HG02973 (cell line): ENCODE measurements around the gene THUMPD1.
"Not testable (repeated sequence)": the region's sequence is repeated elsewhere in the genome, so short reads cannot be mapped to it uniquely, and the experiment has no call there.

Experiments
- ATAC-seq: cut with Tn5 transposase; IDR thresholded peaks from one replicate; pipeline ENCODE4 v1.9.1; 2021; ENCODE audit warnings: moderate library complexity; ENCODE audit not compliant: unreplicated experiment

THUMPD1 gene

GRCh38 chr16:20741554-20742285, at the start of gene THUMPD1:
TSS of gene THUMPD1 (minus strand) at chr16:20741818. CDS start at chr16:20741739, 79 bp downstream.
- peak; percentile 88 for ATAC-seq

DNA sequence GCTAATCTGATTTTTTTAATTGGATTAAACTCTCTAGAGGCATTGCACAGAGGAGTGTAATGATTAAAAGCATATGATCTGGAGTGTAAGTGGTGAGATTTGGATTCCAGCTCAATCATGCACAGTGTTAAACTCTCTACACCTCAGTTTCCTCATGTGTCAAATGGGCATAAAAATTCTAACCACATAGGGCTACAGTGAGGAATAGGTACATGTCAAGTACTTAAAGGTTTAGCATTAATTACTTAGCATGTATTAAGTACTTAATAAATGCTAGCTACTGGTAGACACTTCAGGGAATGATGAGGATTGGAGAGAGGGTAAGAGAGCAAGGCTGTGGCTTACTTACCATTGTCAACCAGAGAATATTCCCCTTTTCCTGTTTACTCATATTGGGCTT, 47.5 kb upstream of the THUMPD1 start:
- no peak for ATAC-seq

- no peak for ATAC-seq
These were observed 42.6 kb upstream of the THUMPD1 start for GRCh38 chr16:20784204-20784603.

- no peak for ATAC-seq
These were observed 40.9 kb upstream of the THUMPD1 start for GRCh38 chr16:20782470-20782869.

GRCh38 chr16:20781697-20782096, 40.1 kb upstream of the THUMPD1 start:
- no peak for ATAC-seq

DNA sequence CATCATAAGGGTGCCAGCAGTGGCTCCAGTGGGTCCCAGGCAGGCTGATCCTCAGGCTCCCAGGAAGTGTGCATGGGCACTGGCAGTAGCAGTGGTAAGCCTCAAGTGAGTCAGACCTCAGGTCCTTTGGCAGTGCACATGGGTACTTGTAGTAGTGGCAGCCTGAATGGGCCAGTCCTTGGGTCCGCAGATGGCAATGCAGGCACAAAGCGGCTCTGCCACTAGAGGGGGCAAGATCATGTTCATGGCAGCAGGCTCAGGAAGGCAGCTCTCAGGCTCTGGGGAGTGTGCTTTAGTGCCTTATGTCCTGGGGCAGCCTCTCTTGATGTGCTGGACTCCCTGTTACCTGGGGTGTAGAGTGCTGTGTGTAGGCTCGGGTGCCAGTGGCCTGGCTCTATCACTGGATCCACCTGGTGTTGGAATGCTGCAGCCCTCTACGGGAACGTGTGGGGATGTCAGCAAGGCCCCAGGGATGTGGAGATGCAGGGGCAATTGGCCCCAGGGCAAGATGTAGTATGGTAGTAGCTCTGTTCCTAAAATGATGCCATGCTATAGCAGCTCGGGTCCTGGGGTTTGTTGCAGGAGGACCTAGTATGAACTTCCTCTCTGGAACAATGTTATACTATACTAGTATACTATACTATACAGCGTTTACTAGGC, 33.2 kb upstream of the THUMPD1 start:
- ATAC-seq = no peak

- ATAC-seq = no peak
These were observed 32.1 kb upstream of the THUMPD1 start for GRCh38 chr16:20773679-20774078.

GRCh38 chr16:20768818-20769217, 27.2 kb upstream of the THUMPD1 start:
- ATAC-seq = no peak

- no peak for ATAC-seq
These were observed 26.5 kb upstream of the THUMPD1 start for GRCh38 chr16:20768121-20768520.

DNA sequence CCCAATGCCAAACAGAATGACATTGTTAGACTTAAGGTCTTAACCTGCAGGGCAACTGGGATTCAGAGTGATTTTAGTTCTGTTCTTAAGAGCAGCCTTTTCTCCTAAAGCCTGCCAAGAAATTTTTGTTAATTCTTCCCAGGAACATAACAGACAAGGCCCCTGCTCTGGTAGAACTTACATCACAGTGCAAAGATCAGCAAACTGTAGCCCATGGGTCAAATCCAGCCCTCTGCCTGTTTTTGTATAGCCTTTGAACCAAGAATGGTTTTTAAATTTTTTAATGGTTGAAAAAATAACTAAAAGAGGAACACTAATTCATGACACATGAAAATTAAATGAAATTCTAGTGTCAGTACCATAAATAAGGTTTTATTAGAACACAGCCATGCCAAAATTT, 26.0 kb upstream of the THUMPD1 start:
- no peak for ATAC-seq

GRCh38 chr16:20766294-20766693, 24.7 kb upstream of the THUMPD1 start:
- no peak for ATAC-seq

- no peak for ATAC-seq
These were observed 24.1 kb upstream of the THUMPD1 start for GRCh38 chr16:20765732-20766131.

DNA sequence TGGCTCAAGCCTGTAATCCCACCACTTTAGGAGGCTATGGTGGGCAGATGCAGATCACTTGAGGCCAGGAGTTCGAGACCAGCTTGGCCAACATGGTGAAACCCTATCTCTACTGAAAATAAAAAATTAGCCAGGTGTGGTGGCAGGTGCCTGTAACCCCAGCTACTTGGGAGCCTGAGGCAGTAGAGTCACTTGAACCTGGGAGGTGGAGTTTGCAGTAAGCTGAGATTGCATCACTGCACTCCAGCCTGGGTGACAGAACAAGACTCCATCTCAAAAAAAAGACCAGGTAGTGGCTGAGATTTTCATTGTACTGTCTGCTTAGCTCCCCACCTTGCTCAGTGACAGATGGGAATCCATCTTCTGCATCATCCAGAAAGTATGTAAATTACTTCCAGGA, 22.8 kb upstream of the THUMPD1 start:
- ATAC-seq = not testable (repeated sequence)

GRCh38 chr16:20763461-20764232, 22.0 kb upstream of the THUMPD1 start, which contains the start of gene ACSM3:
TSS of gene ACSM3 (plus strand) at chr16:20764014. CDS start at chr16:20770035, 6,021 bp downstream.
- ATAC-seq = peak; percentile 98

GRCh38 chr16:20762404-20763123, 20.9 kb upstream of the THUMPD1 start:
- ATAC-seq = no peak

- no peak for ATAC-seq
These were observed 19.6 kb upstream of the THUMPD1 start for GRCh38 chr16:20761175-20761574.

- ATAC-seq = no peak
These were observed 18.7 kb upstream of the THUMPD1 start for GRCh38 chr16:20760346-20760745.

DNA sequence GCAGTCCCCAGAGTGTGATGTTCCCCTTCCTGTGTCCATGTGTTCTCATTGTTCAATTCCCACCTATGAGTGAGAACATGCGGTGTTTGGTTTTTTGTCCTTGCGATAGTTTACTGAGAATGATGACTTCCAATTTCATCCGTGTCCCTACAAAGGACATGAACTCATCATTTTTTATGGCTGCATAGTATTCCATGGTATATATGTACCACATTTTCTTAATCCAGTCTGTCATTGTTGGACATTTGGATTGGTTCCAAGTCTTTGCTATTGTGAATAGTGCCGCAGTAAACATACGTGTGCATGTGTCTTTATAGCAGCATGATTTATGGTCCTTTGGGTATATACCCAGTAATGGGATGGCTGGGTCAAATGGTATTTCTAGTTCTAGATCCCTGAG, 14.2 kb upstream of the THUMPD1 start:
- not testable (repeated sequence) for ATAC-seq

DNA sequence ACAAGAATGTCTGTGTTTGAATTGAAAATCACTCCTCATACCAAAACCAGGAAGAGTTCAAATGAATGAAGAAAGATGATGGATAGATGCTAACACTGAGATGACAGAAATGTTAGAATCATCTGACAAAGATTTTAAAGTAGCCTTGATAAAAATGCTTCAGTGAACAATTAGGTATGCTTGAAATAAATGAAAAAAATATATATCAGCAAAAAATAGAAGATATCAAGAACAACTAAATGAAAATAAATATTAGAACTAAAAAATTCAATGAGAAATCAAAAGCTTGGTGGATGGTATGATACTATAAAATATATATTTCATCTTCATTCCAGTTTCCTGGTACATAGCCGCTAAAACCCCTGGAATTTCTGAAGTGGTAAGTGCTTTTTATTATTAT, 13.6 kb upstream of the THUMPD1 start:
- ATAC-seq = no peak

DNA sequence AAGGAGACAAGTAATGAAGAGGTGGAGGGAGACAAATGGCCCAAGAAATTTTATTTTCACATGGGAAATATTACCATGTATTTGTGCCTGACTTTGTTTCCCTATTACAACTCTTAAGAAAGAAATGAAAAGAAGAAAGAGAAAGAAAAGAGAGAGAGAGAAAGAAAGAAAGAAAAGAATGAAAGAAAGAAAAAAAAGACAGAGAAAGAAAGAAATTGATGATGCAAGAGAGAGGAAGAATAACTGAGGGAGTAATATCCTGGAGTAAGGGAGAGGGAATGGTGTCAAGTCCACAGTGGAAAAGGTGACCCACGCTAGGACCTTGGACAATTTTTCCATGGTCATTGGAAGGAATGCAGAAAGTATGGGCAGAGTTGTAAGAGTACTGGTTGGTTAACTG, 12.1 kb upstream of the THUMPD1 start:
- no peak for ATAC-seq

DNA sequence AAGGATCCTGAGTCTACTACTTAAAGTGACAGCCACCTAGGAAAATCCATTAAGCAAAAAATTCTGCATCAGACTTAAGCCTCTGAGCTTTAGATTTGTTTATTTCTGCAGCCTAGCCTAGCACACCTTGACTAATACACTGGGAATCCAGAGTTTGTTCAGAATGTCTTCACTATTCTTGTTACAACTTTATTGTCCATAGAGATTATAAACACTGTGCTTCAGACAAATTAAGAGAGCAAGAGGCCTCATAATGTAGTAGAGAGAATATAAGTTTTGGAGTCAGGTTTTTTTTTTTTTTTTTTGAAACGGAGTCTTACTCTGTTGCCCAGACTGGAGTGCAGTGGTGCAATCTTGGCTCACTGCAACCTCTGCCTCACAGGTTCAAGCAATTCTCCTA, 8.9 kb upstream of the THUMPD1 start:
- ATAC-seq = no peak
